CD4-positive, alpha-beta T cell treated with Interleukin-4 for 4 hours (primary cell): ENCODE data around the gene PHF23.

ENCODE experiments used
- DNase-seq: peaks from one replicate; pipeline ENCODE4 v3.0.0-alpha.2; 2020

Gene PHF23

DNA sequence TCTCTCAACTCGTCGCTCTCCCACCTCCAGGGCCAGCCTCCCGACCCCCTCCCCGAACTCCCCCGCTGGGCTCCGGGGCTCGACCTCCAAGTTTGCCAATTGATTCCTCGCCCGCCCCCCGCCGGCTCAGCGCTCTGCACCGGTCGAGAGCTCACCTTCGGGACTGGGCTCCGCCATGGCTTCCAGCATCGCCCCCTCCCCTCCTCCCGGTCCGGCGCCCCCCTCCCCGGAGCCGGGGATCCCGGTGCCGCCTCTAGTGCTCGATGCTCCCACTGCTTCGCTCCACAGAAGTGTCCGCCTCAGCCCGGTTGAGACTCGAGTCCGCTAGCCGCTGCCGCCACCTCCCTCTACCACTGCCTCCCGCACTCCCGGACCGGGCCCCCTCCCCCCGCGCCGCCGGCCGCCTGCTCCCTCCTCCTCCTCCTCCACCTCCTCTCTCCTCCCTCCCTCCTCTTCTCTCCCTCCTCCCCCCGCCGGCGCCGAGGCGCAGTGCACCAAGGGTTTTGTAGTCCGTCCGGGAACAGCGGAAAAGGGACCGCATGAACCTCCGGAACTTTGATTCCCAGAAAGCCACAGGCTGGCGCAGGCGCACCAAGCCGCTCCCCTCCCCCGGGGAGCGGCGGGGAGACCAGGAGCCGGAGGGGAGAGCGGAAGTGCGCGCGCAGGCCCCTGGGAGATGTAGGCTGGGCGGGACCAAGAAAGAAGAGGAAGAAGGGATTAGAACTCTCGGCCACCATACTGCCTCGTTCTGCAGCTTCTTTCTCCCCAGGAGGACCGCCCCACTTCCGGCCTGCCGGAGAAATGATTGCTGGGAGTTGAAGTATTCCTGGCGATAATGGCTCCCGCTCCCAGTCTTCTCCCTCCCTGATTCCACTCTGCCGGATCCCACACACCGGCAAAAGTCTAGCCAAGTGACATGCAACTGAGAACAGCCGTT lies at the start of gene PHF23:
Gene PHF23, minus strand, starts transcription at position 367 of the 937 bp plus-strand sequence. Its CDS starts 178 bp downstream, at position 189.
- peak; percentile 100 for DNase-seq

DNA sequence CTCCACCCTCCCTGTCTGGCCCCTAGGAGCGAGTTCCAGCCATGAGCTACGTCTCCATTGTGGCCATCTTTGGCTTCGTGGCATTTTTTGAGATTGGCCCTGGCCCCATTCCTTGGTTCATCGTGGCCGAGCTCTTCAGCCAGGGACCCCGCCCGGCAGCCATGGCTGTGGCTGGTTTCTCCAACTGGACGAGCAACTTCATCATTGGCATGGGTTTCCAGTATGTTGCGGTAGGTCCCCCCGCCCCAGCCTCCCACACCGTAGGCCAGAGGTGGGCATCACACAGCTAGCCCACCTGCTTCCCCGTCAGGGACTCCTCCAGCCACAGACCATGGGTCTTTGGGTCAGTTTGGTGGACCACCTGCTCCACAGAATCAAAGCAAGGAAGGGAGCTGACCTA lies 46.4 kb upstream of the PHF23 start:
- DNase-seq, result no peak

DNA sequence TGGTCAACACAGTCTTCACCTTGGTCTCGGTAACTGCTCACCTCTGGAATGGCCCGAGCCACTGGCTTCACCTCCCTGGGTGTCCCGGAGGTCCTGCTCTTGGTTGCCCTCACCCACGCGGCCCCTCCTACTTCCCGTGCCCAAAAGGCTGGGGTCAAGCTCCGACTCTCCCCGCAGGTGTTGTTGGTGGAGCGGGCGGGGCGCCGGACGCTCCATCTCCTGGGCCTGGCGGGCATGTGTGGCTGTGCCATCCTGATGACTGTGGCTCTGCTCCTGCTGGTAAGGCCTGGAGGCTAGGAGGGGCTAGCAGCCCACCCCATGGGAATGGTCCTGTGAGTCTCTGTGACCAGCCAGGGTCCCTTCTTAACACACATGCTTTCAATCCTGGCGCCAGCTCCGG lies 45.7 kb upstream of the PHF23 start:
- DNase-seq, result no peak

DNA sequence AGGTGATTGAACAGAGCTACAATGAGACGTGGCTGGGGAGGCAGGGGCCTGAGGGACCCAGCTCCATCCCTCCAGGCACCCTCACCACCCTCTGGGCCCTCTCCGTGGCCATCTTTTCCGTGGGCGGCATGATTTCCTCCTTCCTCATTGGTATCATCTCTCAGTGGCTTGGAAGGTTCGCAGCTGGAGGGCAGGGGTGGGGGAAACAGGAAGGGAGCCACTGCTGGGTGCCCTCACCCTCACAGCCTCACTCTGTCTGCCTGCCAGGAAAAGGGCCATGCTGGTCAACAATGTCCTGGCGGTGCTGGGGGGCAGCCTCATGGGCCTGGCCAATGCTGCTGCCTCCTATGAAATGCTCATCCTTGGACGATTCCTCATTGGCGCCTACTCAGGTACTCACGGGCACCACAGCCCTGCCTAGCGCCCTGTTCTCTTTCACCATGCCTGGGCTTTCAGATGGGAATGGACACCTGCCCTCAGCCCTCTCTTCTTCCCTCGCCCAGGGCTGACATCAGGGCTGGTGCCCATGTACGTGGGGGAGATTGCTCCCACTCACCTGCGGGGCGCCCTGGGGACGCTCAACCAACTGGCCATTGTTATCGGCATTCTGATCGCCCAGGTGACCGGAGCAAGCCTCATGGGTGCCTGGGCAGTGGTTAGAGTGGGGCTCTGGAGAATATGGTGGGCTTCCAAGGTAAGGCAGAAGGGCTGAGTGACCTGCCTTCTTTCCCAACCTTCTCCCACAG lies 44.4 kb upstream of the PHF23 start:
- DNase-seq, result no peak

DNA sequence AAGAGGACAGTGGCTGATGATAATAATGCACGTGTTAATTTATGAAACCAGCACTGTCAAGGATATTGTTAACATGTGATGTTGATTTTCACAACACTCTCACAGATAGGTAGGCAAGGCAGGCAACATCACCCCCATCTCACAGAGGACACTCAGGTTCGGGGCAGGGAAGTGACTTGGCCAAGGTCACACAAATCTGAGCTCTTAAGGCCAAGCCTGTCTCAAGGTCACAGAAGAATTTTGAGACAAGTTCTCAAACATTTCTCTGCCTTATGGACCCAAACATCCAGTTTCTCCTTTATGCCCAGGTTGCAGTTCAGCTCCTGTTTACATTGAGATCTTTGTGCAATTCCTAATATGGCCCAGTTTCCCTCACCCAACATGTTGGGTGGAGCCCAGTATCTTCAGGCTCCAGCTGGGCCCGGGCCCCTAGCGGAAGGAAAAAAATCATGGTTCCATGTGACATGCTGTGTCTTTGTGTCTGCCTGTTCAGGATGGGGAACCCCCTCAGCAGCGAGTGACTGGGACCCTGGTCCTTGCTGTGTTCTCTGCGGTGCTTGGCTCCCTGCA lies 43.6 kb upstream of the PHF23 start:
- DNase-seq, result no peak

DNA sequence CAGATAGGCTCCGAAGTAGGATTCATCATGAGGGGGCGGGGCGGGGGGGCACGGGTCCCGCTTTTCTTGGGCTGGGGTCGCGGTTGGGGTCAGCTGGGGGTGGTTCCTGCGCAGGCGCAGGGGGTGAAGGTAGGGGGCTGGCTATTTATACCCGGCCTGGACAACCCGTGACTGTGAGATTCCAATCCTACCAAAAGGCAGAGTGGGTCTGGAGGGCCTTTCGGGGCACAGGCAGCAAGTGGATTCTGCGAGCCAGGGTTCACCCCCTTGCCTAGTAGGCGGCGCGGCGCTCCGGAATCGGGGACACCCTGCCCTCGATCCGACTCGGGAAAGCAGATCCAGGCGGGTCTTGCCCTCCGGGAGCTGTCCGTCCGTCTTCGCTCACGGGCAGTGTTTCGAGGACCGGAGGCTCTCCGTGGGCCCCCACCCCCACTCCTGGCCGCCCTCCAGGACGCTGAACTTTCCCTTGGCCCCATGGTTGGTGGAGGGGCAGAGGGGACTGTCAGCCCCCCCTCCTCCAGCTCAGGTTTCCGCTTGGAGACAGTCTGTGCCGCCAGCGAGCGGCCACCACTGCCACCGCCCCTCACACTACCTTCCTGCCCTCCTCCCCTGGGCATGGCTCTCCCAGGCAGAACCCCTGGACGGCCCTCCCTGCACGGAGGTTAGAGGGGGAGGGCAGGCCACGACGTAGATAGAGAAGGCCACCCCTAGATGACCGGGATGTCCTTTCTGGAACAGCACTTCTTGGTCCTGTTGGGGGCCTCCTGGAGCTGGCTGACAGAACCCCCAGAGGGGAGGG lies 42.9 kb upstream of the PHF23 start:
- DNase-seq, result no peak

DNA sequence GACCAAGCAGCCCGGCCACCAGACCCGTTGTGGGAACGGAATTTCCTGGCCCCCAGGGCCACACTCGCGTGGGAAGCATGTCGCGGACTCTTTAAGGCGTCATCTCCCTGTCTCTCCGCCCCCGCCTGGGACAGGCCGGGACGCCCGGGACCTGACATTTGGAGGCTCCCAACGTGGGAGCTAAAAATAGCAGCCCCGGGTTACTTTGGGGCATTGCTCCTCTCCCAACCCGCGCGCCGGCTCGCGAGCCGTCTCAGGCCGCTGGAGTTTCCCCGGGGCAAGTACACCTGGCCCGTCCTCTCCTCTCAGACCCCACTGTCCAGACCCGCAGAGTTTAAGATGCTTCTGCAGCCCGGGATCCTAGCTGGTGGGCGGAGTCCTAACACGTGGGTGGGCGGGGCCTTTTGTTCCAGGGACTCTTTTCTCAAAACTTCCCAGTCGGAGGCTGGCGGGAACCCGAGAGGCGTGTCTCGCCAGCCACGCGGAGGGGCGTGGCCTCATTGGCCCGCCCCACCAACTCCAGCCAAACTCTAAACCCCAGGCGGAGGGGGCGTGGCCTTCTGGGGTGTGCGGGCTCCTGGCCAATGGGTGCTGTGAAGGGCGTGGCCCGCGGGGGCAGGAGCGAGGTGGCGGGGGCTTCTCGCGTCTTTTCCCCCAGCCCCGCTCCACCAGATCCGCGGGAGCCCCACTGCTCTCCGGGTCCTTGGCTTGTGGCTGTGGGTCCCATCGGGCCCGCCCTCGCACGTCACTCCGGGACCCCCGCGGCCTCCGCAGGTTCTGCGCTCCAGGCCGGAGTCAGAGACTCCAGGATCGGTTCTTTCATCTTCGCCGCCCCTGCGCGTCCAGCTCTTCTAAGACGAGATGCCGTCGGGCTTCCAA lies 42.1 kb upstream of the PHF23 start, which contains the start of gene SLC2A4:
Gene SLC2A4, plus strand, starts transcription at position 645 of the 879 bp plus-strand sequence. Its CDS starts 217 bp downstream, at position 862.
- peak; percentile 75 for DNase-seq

DNA sequence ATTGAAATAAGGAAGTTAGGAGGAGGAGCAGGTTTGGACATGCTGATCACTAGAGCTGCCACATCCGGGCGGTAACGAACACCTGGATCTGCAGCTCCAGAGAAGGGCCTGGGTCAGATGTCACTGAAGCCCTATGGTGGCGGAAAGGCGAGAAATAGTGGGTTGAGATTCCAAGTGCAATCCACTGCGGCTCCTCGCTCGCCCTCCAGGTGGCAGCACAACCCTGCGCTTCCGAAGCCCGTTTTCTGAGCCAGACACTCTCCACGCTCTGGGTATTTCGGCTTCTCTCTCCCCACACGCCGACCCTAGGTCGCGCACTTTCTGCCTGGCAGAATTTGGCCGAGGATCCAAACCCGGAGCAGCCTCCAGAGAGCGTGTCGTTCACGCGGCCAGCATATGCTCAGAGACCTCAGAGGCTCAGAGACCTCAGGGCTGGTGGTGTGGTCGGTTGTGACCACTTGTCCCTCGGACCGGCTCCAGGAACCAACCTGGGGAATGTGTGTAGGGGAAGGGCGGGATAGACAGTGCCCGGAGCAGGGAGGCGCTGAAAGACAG lies 41.3 kb upstream of the PHF23 start:
- DNase-seq, result peak; percentile 85

DNA sequence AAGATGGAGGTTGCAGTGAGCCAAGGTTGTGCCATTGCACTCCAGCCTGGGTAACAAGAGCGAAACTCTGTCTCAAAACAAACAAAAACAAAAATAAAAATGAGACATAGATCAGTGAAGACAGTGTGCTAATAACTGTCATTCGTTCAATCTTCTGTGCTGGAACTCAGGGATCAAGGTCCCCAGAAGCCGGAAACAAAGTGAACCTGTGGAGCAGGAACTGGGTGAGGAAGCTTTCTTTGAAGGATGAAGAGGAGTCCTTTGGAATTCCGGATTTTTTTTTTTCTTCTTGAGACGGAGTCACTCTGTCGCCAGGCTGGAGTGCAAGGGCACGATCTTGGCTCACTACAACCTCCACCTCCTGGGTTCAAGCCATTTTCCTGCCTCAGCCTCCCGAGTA lies 40.2 kb upstream of the PHF23 start:
- DNase-seq, result no peak

DNA sequence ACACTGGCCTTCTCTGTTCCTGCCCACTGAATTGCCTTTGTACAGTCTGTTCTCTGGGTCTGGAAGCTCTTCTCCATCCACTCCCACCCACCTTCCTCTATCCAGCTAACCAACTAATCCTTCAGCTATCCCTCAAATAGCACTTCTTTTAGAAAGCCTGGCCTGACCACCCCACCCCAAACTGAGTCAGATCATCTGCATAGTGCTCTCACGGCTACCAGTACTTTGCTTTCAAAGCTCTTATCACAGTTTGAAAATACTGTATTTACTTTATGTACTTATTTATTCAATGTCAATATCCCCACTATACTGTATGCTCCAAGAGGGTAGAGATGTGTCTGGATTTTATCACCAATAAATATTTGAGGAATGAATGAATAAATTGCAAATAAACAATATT lies 27.5 kb upstream of the PHF23 start:
- no peak for DNase-seq

DNA sequence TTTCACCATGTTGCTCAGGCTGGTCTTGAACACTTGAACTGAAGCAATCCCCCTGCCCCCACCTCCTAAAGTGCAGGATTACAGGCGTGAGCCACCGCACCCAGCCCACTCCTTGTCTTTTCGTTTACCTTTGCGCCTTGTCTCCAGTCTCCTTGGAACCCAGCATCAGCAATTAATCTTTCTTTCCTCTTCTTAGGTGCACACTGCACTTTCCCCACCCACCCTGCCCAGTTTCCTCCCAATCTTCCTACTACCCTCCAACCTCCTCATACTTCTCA lies 24.5 kb upstream of the PHF23 start:
- DNase-seq, result no peak

DNA sequence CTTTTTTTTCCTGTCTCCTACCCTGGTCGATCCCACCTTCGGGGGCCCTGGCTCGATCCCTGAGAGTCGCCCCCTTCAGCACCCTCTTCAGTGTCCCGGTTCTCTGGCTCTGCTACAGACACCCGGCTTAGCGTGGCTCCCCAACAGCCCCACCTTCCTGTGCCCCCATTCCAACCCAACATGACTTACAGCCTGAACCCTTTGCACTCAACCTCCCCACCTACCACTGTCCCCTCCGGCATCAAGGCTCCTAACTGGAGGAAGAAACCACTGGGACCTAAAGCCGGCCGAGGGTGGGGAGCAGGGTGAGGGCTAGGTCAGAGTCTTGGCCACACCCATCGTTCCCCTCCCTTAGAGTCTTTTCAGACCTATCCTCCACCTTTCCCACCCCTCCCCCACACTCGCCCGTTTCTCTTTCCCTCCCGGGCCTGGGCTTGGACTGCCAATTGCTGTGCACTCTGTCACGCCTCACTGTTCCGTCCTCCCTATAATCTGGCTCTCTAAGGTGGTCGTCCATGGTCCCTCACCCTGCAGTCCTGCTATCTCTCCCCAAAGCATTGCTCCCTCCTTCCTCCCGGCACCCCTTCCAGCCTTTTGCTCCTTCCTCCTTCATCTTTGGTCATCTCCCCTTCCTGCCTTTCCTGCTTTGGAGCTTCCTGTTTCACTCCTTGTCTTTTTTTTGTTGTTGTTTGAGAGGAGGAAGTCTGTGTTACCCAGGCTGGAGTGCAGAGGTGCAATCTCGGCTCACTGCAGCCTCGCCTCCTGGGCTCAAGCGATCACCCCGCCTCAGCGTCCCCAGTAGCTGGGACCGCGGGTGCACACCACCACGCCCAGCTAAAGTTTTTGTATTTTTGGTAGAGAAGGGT lies 23.9 kb upstream of the PHF23 start:
- no peak for DNase-seq

DNA sequence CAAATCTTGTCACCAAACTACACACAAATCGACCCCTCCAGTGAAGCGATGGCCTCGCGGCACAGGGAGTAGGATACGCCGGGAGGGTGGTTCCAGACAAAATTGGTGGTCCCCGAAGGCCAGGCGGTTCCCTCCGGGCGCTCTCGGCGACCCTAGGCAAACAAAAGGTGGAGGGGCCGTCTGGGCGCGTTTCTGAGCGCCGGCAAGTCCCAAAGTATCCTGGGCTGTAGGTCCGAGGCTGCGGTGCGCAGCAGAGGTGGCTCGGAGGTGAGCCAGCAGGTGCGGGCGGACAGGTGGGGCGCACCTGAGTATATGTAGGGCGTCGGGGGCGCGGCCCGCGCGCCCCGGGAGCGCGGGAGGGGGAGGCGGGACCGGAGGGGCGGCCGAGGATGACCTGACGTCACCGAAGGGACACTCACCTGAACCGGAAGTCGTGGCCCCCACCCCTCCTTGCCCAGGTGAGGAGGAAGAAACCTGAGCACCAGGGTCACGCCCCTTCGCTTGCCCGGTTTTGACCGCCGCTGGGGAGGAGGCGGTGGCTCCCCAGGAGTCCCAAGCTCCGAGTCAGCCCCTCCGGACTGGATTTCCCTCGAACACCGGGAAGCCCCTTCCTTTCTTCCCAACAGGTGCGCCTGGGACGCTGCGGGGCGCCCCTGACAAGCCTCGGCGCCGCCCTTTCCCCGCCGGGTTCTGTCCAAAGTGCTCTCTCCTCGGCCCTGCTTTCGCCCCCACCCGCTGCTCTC lies 23.1 kb upstream of the PHF23 start, which contains the start of gene CLDN7:
Gene CLDN7, minus strand, starts transcription at position 287 of the 743 bp plus-strand sequence. CDS start 435 bp downstream, outside the sequence.
- DNase-seq, result no peak

DNA sequence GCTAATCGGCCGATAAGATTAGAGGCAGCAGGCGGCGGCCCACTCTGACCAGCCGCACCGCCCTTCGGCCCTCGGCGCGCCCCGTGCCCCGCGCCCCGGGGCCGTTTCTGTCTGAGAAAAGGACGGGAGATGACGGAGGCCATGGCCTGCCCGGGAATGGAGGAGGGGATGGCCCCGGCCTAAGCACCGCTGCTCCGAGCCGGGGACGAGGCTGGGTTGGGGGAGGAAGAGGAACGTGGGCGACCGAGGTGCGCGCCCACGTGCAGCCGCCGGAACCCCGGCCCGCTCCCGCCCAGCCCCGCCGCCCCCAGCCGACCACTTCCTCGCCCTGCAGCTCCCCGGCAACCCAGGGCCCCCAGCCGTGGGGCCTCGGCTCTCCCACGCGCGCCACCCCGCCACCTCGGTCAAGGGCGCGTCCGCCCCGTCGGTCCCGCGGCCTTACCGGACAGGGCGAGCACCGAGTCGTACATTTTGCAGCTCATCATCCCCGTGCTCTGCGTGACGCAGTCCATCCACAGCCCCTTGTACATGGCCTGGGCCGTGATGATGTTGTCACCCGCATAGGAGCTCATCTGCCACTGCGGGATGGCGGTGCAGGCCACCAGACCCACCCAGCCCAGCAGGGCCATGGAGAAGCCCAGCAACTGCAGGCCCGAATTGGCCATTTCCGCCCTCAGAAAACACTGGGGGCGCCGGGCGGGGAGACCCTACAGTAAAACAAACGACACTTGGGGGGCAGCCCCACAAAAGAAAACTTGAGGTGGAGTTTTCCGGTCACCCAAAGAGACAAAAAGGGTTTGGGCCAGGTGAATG lies 22.3 kb upstream of the PHF23 start:
- DNase-seq, result no peak

DNA sequence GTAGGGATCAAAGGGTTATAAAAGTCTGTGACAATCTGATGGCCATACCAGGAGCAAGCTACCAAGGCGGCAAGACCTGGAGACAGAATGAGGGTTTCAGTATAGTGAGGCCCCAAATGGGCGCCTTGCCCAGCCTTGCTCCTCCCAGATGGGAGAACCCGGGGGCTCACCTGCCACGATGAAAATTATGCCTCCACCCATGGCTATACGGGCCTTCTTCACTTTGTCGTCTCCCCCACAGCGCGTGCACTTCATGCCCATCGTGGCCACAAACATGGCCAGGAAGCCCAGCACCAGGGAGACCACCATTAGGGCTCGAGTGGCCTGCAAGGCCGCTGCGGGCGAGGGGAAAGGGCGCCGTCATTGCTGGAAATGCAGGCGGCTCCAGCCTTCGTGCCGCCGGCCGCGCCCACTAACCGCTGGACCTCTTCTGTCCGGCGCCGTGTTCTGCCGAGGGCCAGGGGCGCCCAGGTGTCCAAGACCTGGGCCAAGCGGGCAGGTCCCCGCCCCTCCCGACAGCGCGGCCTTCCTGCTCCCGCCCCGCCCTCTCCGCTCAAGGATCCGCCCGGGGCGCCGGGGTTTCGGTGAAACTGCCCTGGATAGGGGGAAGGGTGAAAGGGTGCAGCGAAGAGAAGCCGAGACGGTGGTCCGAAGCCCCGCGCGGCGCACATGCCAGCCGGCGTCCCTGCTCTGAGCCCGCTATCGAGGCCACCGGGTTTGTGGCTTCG lies 21.6 kb upstream of the PHF23 start:
- DNase-seq, result no peak

DNA sequence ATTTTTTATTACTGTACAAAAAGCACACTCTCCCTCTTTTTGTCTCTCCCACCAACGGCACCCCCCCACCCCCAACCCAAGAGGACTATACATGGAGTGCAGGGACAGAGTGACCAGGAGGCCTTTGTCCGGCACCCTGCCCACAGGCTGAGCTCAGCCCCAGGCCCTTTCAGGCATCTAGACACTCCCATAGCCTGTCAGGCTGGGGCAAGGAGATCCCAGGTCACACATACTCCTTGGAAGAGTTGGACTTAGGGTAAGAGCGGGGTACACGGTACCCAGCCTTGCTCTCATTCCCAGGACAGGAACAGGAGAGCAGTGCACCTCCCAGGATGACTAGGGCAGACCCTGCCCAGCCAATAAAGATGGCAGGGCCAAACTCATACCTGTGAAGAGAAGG lies 20.9 kb upstream of the PHF23 start:
- no peak for DNase-seq

DNA sequence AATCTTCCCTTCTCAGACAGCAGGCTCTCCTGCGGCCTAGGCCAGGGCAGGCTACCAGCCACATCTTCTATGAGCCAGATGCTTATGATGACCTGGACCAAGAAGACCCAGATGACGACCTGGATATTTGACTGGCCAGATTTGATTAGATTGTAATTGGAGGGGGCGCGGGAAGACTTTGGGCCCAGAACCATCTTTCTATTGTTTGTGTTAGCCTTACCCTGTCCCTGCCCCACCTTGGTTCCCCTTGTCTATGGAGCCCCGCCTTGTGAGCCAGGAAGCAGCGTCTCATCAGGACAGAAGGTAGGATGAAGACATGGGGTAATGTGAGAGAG lies 20.3 kb upstream of the PHF23 start:
- no peak for DNase-seq
